Activated CD4-positive, alpha-beta T cell treated with anti-CD3 and anti-CD28 coated beads for 4 hours (primary cell): Measurements from ENCODE around the gene ROGDI.

Experiments
- DNase-seq, 2 donors: peaks; one replicate each; pipeline ENCODE4 v3.0.0-alpha.2; 2020

ROGDI gene

GRCh38 chr16:4813251-4814003 is 11.0 kb upstream of the ROGDI start:
- DNase-seq = no peak

GRCh38 chr16:4811773-4812172 is 9.3 kb upstream of the ROGDI start:
- DNase-seq = no peak

- DNase-seq = no peak
Observed at GRCh38 chr16:4811242-4811641, 8.8 kb upstream of the ROGDI start.

DNA sequence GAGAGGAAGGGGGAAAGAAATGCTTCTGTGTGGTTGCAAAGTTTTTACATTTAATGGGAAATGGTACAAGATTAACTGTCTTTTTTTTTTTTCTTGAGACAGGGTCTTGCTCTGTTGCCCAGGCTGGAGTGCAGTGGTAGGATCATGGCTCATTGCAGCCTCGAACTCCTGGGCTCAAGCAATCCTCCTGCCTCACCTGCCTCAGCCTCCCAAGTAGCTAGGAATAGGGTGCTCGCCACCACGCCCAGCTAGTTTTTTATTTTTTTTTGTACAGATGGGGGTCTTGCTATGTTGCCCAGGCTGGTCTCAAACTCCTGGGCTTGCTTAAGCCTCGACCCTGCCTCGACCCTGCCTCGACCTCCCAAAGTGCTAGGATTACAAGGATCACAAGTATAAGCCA is 3.8 kb upstream of the ROGDI start:
- DNase-seq = no peak

- no peak for DNase-seq
Observed at GRCh38 chr16:4805231-4805630, 2.8 kb upstream of the ROGDI start.

DNA sequence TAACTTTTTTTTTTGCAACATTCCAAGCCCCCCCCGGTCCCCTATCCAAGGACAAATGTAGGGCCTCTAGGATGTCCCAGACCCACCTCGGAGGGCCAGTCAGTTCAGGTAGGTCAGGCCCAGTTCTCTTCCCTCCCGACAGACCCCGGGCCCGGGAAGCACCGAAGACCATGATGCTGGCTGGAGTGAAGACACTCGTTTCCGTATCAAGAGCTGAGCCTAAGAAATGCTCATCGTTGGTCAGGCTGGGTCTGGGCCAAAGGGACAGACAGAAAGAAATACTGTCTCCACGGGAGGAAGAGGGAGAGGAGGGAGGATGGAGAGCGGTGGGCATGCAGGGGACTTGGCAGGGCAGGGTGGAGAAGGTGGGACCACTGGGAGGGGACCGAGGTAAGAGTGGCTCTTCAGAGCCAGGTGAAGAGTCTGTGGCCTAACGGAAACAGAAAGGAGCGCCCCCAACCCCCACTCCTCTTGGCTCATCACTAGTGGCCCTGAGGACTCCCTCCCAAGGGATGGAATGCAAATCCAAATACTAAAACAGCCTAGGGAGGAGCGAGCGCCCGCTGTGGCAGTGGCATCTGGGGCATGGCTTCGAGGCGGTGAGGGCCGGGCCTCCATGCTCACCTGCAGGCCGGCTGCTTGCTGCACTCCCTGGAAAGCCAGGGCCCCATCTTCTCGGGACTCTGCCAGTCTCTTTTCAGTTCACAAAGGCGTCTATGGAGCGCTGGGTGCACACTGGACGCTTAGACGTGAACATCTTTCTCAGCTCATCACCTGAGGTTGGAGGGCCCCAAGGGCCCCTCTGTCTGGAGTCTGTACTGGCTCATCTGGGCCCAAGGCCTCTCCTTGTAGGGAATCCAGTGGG is 1.7 kb upstream of the ROGDI start:
- no peak for DNase-seq

- no peak for DNase-seq
Observed at GRCh38 chr16:4803401-4803844, 990 bp upstream of the ROGDI start.

- peak; percentile 86 to 89 for DNase-seq
Observed at GRCh38 chr16:4802659-4803287, 340 bp upstream of the ROGDI start.

- DNase-seq = no peak
Observed at GRCh38 chr16:4801051-4801961, 1.1 kb downstream of the ROGDI start.

DNA sequence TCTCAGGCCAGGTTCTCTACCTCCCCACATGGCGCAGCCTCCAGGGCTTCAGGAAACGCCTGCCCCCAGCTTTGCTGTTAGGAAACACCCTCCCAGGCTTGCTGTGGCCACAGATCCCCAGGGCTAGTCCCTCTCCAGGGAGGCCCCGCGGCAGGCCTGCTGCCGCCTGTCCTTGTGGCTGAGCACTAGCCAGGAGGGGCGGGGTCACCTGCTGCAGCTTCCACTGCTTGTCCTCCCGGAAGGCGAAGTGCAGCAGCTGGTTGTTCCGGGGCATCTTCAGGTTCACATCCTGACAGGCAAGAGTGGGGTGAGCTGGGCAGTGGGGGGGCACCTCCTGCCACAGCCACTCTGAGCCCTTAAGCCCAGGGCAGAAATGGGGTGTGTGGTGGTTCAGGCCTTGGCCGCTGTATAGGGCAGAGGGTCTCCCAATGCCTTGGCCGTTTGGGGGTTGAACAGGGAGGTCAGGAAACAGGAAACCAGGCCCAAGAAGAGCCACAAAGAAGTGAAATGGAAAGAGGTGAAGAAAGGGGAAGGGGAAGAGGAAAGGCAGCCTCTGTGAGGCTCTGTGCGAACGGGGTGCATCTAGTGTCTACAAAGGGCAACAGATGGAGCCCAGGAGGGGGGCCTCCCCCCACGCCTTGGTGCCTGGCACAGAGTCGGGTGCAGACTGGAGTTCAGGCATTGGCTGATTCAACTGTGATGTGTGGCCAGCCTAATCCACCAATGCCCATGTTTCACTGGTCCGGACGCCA is 2.0 kb downstream of the ROGDI start:
- no peak for DNase-seq

DNA sequence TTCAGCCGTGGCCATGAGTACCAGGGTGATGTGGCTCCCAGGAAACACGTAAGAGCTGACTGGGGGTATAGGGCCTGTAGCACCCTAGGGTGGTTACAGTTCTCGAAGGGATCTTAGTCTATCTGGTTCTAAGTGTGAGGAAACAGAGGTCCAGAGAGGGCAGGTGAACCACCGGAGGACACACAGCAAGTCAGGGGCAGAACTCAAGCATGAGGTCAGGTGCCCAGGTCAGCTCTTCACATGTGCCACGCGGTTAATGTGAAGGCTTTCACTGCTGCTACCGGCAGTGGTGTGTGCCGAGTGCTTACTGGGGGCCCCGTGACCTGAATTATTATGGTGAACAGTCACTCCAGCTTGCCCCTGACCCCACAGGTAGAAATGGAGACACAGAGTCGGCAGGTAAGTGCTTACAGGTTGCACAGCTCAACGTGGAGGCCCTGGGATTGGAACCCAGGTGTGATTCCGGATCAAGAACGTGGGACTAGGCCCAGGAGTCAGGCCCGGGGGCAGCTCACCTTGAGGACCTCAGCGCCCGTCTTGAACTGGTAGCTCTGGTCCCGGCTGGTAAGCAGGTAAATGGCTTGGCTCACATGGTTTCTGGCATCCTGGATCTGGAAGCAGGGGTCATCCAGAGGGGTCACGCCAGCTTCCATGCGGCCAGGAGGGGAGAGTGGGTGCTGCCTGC is 3.1 kb downstream of the ROGDI start:
- DNase-seq = no peak

DNA sequence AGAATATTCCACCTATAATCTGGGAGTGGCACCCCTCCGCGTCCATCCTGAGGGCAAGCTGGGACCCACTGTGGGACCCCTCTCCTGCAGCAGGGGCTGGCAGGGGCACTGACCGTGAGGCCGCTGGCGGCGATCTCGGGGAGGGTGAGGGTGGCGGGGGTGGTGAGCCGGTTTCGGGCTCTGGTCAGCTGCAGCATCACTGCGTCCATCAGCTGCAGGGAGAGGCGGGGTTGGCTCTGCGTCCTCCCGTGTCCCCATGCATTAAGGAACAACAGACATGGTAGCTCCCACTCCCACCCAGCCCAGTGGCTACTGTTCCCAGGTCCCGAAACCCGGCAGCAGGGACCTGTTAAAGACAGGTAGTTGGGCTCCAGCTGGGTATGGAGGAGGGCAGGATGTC is 4.0 kb downstream of the ROGDI start:
- no peak for DNase-seq

DNA sequence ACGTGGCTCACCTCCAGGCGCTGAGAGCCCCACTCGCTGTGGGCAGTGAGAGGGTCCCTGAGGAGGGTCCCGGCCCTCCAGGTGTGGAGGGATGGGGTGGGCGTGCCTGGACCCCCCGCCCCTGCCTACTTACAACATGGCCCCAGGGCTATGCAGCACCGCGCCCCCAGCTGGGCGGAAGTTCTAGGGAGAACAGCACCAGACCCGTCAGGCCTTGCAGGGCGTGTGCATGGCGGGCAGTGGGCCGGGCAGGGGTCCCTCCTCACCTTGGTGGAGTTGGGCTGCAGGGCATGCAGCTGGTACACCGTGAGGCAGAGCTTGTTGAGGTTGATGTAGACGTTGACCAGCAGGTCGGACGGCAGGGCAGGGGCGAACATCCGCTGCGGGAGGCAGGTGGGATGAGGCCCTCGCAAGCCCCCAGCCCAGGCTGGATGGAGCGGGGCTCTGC is 4.6 kb downstream of the ROGDI start:
- DNase-seq = no peak

GRCh38 chr16:4796982-4797804 is 5.2 kb downstream of the ROGDI start:
- DNase-seq = no peak

DNA sequence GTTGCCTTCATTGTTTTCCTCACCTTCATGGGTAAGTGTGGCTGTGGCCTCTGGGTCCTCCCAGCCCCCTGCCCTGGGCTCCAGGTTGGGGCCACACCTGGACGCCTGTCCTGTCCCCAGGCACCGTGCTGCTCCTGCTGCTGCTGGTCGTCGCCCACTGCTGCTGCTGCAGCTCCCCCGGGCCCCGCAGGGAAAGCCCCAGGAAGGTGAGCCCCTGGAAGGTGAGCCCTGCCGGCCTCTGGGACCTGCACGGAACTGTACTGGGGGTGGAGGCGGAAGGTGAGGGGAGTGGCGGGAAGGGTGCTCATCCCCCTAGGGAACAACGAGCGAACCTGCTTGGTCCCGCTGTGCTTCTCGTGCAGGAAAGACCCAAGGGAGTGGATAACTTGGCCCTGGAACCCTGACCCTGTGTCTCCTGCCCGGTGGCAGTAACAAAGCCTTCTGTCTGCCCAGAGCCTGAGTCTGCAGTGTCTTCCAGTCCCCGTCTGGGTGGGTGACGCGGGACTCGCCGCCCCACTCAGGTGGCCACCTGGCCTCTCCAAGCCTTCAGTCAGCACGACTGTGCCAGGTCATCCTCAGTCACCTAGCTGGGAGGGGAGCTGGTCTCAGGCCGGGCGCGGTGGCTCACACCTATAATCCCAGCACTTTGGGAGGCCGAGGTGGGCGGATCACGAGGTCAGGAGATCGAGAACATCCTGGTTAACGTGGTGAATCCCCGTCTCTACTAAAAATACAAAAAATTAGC is 6.4 kb downstream of the ROGDI start:
- no peak for DNase-seq

- no peak for DNase-seq
Observed at GRCh38 chr16:4795181-4795827, 7.1 kb downstream of the ROGDI start, which contains the start of gene SMIM22. Gene SMIM22, plus strand, starts transcription at chr16:4795369. Its CDS starts 366 bp downstream, at chr16:4795735.

GRCh38 chr16:4792951-4793513 is 9.4 kb downstream of the ROGDI start:
- DNase-seq = no peak

DNA sequence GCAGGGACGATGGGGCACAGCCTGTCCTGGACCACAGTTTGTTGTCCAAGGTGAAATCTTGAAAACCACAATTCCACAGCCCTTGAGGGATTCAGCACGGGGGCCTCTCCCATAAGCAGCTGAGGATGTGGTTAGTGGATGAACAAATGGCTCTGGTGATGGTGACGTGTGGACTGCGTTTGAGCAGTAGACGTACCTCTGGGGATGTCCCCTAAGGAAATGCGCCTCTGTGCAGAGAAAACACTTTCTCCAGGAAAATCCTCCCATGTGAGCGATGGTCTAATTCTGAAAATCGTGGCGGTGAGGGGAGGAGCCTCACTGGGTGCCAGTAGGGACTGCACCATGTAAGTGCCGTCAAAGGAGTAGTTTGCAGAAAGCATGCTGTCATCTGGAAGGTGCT is 11.6 kb downstream of the ROGDI start:
- DNase-seq = no peak
